ENCODE data around the gene DOCK1.

The DOCK1 gene

GRCh38 chr10:127326883-127327282, 421.7 kb downstream of the DOCK1 start:
- in situ Hi-C loops (cut with HindIII; ENCODE audit: low sequenced_read_pairs) = no loop called here

- in situ Hi-C loops (cut with HindIII; ENCODE audit: low sequenced_read_pairs) = no loop called here
These were observed 426.5 kb downstream of the DOCK1 start for GRCh38 chr10:127331696-127332095.

GRCh38 chr10:127332631-127333030, 427.4 kb downstream of the DOCK1 start:
- in situ Hi-C loops (cut with HindIII; ENCODE audit: low sequenced_read_pairs) = no loop called here

DNA sequence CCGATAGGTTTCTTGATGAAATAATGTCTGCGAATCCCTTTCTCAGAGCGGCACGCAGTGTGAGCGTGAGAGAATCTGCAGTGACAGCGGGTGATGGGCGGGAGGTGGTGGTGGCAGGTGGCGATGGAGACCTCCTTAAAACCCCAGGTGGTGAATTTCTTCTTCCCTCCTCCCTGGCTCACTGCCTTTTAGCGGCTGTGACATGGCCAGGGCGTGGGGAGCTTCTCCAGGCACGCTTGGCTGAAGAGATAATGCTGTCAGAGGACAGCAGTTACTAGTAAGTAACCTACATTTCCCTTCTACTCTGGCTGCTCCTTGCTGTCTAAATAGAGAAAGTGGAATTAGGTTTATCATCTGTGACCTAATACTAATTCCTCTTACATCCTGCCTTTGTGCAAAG, 432.6 kb downstream of the DOCK1 start:
- in situ Hi-C loops (cut with HindIII; ENCODE audit: low sequenced_read_pairs) = no loop called here

GRCh38 chr10:127338399-127339110, 433.3 kb downstream of the DOCK1 start:
- in situ Hi-C loops (cut with HindIII; ENCODE audit: low sequenced_read_pairs) = no loop called here

DNA sequence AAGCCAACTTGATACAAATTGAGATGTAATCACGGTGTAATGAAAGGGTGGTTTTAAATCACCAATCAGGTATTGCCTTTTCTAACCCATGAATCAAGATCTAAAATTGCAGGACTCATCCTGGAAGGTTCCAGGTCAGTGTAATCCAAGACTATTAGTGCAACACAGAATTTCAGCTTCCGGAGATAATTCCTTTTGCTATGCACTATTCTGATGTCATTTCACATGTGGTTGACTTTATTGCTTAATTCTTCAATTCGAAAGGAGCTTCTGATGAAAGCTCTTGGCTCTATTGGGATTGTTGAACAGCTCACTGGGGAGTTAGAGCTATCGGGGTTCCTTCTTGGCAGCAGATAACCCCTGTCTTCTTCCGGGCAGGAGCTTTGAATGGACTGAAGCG, 438.6 kb downstream of the DOCK1 start:
- in situ Hi-C loops (cut with HindIII; ENCODE audit: low sequenced_read_pairs) = no loop called here

DNA sequence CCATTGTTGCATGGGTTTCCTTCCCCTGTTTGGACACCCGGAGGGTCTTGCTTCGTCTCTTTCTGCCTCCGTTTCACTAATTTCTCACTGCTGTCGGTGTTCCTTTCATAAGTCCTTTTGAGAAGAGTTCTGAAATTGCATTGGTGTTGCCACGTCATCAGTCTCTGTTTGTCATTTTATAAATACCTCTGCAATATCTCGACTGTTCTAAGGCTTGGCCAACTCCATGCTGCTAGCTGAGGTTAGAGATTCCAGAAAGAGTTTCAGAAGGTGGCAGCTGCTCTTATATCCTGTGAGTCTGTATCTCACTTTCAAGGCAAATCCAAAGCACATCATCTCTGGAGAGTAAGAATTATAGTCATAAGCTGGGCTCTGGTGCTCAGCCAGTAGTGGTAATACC, 439.1 kb downstream of the DOCK1 start:
- in situ Hi-C loops (cut with HindIII; ENCODE audit: low sequenced_read_pairs) = no loop called here

DNA sequence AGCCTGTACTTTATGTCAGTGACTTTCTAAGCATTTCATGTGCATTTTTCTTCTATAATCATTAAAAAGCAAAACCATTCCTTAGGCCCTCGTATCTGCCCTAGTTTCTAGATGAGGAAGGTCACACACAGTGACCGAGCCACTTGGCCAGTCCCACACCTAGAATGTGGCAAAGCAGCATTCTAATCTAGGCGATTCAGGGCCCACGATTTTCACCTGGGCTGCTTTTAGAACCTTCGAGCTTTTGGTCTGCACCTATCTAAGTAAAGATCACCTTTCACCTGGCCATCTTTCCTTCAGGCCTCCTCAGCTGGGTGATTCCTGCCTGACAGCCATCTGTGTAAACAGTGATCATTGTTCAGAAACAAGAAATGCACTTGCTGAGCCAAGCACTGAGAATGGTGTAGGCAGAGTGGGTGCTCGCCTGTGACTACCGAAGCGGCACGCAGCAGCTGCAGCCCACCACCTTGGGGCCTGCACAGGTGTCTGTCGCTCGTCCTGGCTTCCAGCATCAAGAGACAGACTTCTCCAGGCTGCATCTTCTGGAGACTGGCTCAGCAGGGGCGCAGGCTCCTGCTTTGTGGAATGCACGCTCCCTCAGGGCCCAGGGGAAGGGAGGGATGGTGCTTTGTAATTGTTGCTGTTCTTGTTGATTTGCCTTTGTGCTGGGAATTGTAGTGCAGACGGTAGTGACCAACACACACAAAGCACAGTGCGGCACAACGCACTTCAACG, 440.2 kb downstream of the DOCK1 start:
- in situ Hi-C loops (cut with HindIII; ENCODE audit: low sequenced_read_pairs) = no loop called here

DNA sequence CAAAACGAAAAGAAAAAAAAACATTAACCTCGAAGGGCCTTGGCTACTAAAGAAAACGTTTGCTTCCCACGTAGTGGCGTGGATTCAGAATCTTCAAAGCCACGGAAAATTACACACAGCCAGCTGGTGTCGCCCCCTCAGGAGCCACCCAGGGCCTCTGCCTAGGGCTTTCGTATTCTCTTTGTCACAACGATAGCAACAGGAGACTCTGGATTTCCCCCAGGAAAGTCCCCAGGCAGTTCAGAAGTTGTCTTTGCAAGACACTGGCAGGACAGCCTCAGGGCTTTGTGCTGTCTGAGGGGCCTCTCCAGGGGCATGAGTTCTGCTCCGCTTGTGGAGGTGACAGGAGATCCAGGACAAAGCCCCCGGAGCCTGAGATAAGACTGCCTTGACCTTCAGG, 441.4 kb downstream of the DOCK1 start:
- in situ Hi-C loops (cut with HindIII; ENCODE audit: low sequenced_read_pairs) = no loop called here

GRCh38 chr10:127347202-127347959, 442.2 kb downstream of the DOCK1 start:
- in situ Hi-C loops (cut with HindIII; ENCODE audit: low sequenced_read_pairs) = no loop called here

DNA sequence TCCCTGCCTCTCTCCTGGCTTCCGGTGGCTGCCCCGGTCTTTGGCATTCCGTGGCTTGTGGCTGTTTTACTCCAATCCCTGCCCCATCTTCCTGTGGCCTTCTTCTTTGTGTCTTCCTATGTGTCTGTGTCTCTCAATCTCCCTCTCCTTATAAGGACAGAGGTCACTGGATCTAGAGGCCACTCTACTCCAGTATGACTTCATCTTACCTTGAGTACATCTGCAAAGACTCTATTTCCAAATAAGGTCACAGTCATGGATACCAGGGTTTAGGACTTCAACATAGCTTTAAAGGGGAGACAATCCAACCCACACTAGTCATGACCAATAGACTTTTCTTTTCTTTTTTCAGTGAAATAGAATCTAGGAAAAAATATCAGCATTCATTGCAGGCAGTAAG, 444.5 kb downstream of the DOCK1 start:
- in situ Hi-C loops (cut with HindIII; ENCODE audit: low sequenced_read_pairs) = no loop called here

DNA sequence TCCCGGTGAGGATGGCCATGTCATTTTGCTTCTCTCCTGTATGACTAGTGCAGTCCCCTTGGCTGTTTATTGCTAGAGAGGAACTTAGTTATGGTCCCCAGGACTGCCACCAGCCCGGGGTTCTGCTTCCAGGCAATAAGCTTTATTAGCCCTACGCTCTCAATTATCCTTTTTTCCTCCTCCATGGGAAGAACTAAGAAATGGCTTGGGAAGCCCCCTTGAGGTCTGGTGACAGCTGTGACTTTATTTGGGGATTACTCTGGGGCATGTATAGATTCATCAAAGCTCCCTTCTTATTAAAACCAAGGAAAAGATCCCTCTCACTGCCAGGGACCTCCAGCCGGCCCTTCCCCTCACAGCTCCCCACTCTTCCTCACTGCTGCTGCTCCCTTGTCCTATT, 446.3 kb downstream of the DOCK1 start:
- in situ Hi-C loops (cut with HindIII; ENCODE audit: low sequenced_read_pairs) = no loop called here

GRCh38 chr10:127353544-127353943, 448.3 kb downstream of the DOCK1 start:
- in situ Hi-C loops (cut with HindIII; ENCODE audit: low sequenced_read_pairs) = no loop called here

- in situ Hi-C loops (cut with HindIII; ENCODE audit: low sequenced_read_pairs) = no loop called here
These were observed 449.0 kb downstream of the DOCK1 start for GRCh38 chr10:127354255-127354654.

- in situ Hi-C loops (cut with HindIII; ENCODE audit: low sequenced_read_pairs) = no loop called here
These were observed 449.8 kb downstream of the DOCK1 start for GRCh38 chr10:127354992-127355391.

GRCh38 chr10:127356360-127356759, 451.1 kb downstream of the DOCK1 start:
- in situ Hi-C loops (cut with HindIII; ENCODE audit: low sequenced_read_pairs) = no loop called here

- in situ Hi-C loops (cut with HindIII; ENCODE audit: low sequenced_read_pairs) = no loop called here
These were observed 452.0 kb downstream of the DOCK1 start for GRCh38 chr10:127357265-127357664.

DNA sequence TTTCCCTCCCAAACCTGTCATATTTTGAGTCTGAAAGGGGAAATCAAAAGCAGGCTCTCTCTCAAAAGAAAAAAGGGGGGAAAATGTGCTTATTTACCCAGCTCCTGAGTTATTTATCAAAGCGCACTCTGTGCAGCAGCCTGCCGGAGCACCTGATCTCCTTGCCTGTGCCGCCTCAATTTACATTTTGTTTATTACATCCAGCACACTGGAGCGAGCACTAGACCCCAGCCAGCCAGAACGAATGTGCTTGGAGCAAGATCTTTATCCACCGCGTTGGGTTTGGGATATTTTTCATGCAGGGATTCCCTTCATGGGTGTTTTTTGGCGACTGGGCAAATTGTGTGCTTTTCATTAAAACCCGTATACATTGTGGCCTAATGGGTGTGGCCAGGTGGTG, 453.1 kb downstream of the DOCK1 start:
- in situ Hi-C loops (cut with HindIII; ENCODE audit: low sequenced_read_pairs) = no loop called here

DNA sequence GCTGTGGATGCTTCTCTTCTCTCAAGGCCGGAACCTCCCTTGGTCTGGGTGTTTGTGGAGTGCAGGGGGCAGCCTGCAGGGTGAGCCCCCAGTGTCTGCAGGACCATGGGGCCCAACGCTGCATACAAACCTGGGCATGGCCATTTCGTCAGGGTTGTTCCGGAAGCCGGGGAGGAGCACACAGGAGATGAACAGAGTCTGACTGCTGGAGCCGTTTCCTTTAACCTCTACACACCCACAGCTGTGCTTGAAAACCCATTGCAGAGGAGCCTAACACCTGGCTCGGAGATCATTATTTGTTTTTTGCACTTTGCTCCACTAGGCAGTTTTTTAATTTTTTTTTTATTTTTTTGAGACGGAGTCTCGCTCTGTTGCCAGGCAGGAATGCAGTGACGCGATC, 458.8 kb downstream of the DOCK1 start:
- in situ Hi-C loops (cut with HindIII; ENCODE audit: low sequenced_read_pairs) = no loop called here

- in situ Hi-C loops (cut with HindIII; ENCODE audit: low sequenced_read_pairs) = no loop called here
These were observed 462.9 kb downstream of the DOCK1 start for GRCh38 chr10:127368101-127368500.

DNA sequence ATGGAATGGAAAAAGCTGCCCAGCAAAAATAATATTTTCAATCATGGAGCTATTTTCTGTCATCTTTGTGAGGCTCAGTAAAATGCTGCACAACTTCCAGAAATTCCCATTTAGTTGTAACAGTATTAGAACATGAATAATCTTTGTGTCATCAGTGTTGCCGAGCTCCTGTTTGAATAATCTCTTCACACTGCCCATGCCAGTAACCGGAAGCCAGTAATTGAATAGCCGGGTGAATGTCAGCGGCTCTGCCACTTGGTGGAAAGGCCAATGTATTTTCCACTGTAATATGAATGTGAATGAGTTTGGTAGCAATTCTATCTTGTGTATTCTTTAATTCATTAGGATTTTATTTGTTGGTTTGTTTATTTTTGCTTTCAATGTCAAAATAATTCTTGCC, 463.7 kb downstream of the DOCK1 start:
- in situ Hi-C loops (cut with HindIII; ENCODE audit: low sequenced_read_pairs) = no loop called here

GRCh38 chr10:127370601-127371000, 465.4 kb downstream of the DOCK1 start:
- in situ Hi-C loops (cut with HindIII; ENCODE audit: low sequenced_read_pairs) = no loop called here
